Uterus (tissue), 2 donors: ENCODE data around the gene DNM3.

ENCODE experiments used
- POLR2A ChIP-seq, 2 donors: fragments of 450-650 bp; IDR thresholded peaks; one replicate each; pipeline ENCODE4 v1.6.1; 2016; ENCODE audit warnings: antibody characterized with exemption in 2 of 2, mild to moderate bottlenecking in 1 of 2, moderate library complexity in 1 of 2
- TF ChIP-seq, protein P1 (sequence below), 4 experiments: fragments of 200-600 bp in 2 of 4; fragments of 450-650 bp in 2 of 4; sonication (generic) in 2 of 4; IDR thresholded peaks; one replicate each; pipeline ENCODE4 v1.5.1; 2016 to 2019; ENCODE audit warnings: antibody characterized with exemption in 4 of 4, mild to moderate bottlenecking in 2 of 4, moderate library complexity in 1 of 4

GRCh38 chr1:172393354-172393753 lies 552.1 kb downstream of the DNM3 start:
- TF ChIP-seq, protein P1, sequence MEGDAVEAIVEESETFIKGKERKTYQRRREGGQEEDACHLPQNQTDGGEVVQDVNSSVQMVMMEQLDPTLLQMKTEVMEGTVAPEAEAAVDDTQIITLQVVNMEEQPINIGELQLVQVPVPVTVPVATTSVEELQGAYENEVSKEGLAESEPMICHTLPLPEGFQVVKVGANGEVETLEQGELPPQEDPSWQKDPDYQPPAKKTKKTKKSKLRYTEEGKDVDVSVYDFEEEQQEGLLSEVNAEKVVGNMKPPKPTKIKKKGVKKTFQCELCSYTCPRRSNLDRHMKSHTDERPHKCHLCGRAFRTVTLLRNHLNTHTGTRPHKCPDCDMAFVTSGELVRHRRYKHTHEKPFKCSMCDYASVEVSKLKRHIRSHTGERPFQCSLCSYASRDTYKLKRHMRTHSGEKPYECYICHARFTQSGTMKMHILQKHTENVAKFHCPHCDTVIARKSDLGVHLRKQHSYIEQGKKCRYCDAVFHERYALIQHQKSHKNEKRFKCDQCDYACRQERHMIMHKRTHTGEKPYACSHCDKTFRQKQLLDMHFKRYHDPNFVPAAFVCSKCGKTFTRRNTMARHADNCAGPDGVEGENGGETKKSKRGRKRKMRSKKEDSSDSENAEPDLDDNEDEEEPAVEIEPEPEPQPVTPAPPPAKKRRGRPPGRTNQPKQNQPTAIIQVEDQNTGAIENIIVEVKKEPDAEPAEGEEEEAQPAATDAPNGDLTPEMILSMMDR (IDR thresholded peaks at IDR 0.05): no peak
- TF ChIP-seq POLR2A (IDR thresholded peaks at IDR 0.05): no peak
